Activated CD8-positive, alpha-beta memory T cell treated with anti-CD3 and anti-CD28 coated beads, Interleukin-2, amount 50 U/mL, for 24 hours (primary cell): ENCODE results near the gene CCDC87.
"Not testable (repeated sequence)": the region's sequence is repeated elsewhere in the genome, so short reads cannot be mapped to it uniquely, and the experiment has no call there.

Source experiments
- DNase-seq: peaks from one replicate; pipeline ENCODE4 v3.0.0-alpha.2; 2020; ENCODE audit errors: extremely low read depth

Gene CCDC87

GRCh38 chr11:66616379-66617154, 23.7 kb upstream of the CCDC87 start, which contains the start of gene RBM14:
Gene RBM14, plus strand, starts transcription at chr11:66616630. Its CDS starts 91 bp downstream, at chr11:66616721.
- peak; percentile 95 for DNase-seq

GRCh38 chr11:66614073-66614472, 21.2 kb upstream of the CCDC87 start:
- no peak for DNase-seq

DNA sequence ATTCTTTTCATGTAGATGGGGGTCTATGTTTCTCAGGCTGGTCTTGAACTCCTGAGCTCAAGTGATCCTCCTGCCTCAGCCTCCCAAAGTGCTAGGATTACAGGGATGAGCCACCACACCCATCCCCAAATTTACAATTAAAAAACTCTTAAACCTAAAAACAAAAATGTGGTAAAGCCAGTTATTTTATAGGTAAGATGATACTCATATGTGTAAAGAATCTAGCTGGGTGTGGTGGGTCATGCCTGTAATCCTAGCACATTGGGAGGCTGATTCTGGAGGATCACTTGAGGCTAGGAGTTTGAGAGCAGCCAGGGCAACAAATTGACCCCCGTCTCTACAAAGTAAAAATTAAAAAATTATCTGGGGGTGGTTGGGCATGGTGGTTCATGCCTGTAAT, 19.6 kb upstream of the CCDC87 start:
- no peak for DNase-seq

- no peak for DNase-seq
Measured at GRCh38 chr11:66609721-66610617, 17.1 kb upstream of the CCDC87 start.

GRCh38 chr11:66607126-66607834, 14.4 kb upstream of the CCDC87 start:
- no peak for DNase-seq

GRCh38 chr11:66606608-66607007, 13.7 kb upstream of the CCDC87 start:
- not testable (repeated sequence) for DNase-seq

DNA sequence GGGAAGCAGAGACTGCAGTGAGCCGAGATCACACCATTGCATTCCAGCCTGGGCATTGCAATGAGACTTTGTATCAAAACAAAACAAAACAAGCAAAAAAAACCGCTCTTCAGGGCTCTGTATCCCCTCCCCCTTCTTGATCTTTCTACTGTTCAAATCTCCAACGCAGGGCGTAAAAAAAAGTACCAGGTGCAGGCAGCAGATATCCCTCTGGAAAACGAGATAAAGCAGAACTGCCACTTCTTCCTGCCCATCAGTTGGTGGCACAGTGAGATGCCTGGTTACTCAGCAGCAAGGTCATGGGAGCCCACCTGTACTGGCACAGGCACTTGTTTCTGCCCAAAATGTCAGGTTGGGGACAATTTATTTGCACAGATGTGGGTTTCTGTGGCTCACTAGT, 11.3 kb upstream of the CCDC87 start:
- DNase-seq, result no peak

GRCh38 chr11:66603072-66603471, 10.2 kb upstream of the CCDC87 start:
- DNase-seq, result no peak

DNA sequence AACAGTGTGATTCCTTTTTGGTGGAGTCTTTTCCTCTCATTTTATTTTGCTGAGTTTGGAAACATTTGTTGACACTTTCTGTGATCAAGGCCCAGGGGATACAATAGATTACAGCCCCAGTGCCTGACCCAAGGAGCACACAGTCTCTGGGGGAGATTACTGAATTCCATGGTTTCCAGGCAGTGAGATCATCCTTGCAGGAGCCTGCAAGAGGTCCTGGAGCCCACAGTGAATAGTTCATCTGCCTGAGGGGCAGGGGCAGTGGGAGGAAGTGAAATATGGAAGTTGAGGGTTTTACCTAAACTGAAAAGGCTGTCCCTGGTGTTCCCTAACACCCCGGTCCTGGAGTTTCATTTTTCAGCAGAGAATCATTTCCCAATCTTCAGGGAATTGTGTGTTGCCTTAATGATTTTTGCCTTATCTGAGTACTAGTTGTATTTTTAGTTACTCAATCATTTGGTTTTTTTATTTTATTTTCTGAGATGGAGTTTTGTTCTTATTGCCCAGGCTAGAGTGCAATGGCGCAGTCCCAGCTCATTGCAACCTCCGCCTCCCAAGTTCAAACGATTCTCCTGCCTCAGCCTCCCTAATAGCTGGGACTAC, 7.9 kb upstream of the CCDC87 start:
- DNase-seq, result no peak

- DNase-seq, result no peak
Measured at GRCh38 chr11:66600219-66600618, 7.4 kb upstream of the CCDC87 start.

DNA sequence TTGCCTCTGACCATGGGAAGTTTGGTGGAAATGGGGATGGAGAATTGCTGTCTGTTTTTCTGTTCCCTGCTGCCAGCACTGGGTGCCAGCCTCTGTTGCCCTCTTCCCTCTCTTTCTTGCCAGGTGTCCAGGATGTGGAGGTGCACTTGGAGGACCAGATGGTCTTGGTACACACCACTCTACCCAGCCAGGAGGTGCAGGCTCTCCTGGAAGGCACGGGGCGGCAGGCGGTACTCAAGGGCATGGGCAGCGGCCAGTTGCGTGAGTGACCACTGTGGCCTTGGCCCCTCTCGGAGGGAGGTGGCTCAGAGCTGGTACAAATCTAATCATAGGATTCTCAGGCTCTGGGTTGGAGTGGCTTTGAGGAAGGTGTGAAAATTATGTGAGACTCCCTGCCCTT, 6.1 kb upstream of the CCDC87 start:
- DNase-seq, result no peak

- no peak for DNase-seq
Measured at GRCh38 chr11:66595245-66595904, 2.5 kb upstream of the CCDC87 start.

DNA sequence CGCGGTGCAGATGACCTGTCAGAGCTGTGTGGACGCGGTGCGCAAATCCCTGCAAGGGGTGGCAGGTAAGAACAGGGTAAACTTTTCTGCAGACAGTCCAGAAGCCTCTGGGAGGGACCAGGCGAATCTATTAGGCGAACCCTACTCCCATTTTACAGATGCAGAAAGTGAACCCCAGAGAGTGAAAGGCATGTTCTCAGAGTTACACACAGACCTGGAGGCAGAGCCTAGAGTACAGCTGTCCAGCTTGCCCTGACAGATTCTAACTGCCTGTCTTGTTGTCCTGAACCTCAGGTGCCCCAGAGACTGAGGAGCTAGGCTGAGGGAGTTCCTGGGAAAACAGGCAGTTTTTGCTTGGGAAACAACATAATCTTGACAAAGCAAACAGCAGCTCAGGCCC, 787 bp upstream of the CCDC87 start:
- DNase-seq, result no peak

- DNase-seq, result no peak
Measured at GRCh38 chr11:66593303-66593635, 406 bp upstream of the CCDC87 start.

DNA sequence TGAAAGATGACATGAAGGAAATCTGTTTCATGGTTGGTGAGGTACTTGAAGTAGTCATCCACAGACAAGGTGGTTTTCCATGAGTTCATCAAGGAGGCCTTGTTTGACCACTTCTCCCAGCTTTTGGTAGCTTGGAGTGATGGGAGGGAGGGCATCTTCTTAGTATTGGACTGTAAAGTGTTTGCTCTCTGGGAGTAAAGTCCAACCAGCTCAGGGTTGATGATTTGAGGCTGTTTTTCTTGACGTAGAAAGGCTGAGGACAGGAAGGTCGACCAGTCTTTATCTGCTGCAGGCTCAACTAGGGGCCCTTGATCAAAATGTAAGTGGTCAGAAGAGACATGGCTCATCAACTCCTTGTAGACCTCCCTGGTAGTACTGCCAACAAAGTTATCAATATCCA, 1.7 kb downstream of the CCDC87 start:
- DNase-seq, result no peak

- DNase-seq, result no peak
Measured at GRCh38 chr11:66589996-66590675, 2.7 kb downstream of the CCDC87 start.

- not testable (repeated sequence) for DNase-seq
Measured at GRCh38 chr11:66589315-66589714, 3.5 kb downstream of the CCDC87 start.

- no peak for DNase-seq
Measured at GRCh38 chr11:66586136-66586535, 6.7 kb downstream of the CCDC87 start.

- not testable (repeated sequence) for DNase-seq
Measured at GRCh38 chr11:66585447-66585846, 7.4 kb downstream of the CCDC87 start.

DNA sequence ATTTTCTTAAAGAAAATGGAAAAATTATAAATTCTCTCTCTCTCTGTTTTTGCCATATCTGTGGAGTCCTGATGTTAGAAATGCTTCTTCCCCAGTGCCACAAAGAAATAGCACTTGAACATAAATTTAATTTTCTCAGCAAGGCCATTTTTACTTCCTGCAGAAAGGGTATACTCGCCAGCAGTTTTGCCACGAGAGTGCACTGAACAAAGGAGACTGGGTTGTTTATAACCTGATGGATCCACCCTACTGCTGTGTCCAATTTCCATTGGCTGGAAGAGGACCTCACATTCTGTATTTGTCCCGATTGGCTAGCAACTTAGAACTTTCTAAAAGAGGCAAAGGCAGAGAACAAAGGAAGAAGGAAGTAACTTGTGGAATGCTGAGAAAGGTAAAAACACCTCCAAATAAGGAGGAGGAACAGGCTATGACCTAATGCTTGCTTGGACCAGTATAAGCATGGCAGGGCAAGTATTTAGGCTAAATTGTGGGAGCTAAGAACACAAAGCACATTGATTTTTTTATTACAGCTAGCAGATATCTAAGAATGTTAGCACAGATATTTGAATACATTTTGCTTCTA, 10.2 kb downstream of the CCDC87 start:
- not testable (repeated sequence) for DNase-seq
